ENCODE results near the gene MYH7.
A peak's percentile ranks its signal among the peaks of the same experiment; 100 is the strongest.

GRCh38 chr14:23379366-23380196 lies 55.9 kb downstream of the MYH7 start:
- TF ChIP-seq CTCF (IDR thresholded peaks at IDR 0.05 in 4 of 5, conservative IDR thresholded peaks at IDR 0.05 in 1 of 5) = peak; percentile 78 to 88 (median 81)
- TF ChIP-seq POLR2A (IDR thresholded peaks at IDR 0.05) = no peak
